Endothelial cell of umbilical vein (primary cell): ENCODE measurements around the gene IPO11. TPM values are rescaled to one million over a fixed set of nuclear protein-coding genes. Genes with fewer than 3 reads are reported as not detected.

Experiments used
- BruUV-seq: library from RNA; stranded (reverse); fragments of 400-500 nt; replicated peaks from 2 replicates; lab custom pipeline; 2021; lab: Mats Ljungman, UMichigan
- CTCF ChIA-PET: fragments of 300-600, 350-600 bp; sonication (Branson Sonifier 250); formaldehyde crosslinking; loops from one replicate; lab custom pipeline; 2021; ENCODE audit warnings: antibody characterized with exemption, inconsistent platforms; lab: Charles Lee
- POLR2A ChIA-PET: fragments of 300-600, 350-600 bp; sonication (Branson Sonifier 250); formaldehyde crosslinking; loops from one replicate; lab custom pipeline; 2021; ENCODE audit warnings: antibody characterized with exemption, inconsistent platforms; lab: Charles Lee
- DNase-seq: peaks from one replicate; pipeline ENCODE4 v3.0.0-alpha.2; 2011; ENCODE audit warnings: low read depth, low spot score
- FAIRE-seq: peaks from 2 replicates; lab custom pipeline; 2011; peaks lifted over from hg19 to GRCh38; lab: Jason Lieb, UNC
- H2AFZ ChIP-seq: 2 replicates; pipeline ENCODE4 v1.6.0; 2012; ENCODE audit warnings: low read depth, low read length, control low read depth, inconsistent platforms
- H3K27ac ChIP-seq: 2 replicates; pipeline ENCODE4 v1.5.1; 2011; ENCODE audit warnings: low read depth, mild to moderate bottlenecking, control low read depth, low read length, moderate library complexity; ENCODE audit not compliant: insufficient read depth
- H3K27me3 ChIP-seq, 2 experiments: 2 replicates each; pipeline versions ENCODE4 v1.6.0 to v1.6.1; 2011; ENCODE audit warnings: low read length in 2 of 2, mixed read lengths in 1 of 2; ENCODE audit not compliant: control insufficient read depth in 2 of 2, insufficient read depth in 2 of 2
- H3K36me3 ChIP-seq, 2 experiments: 2 replicates in 1 of 2; 3 replicates in 1 of 2; pipeline ENCODE4 v1.5.1; 2011; ENCODE audit warnings: low read length in 2 of 2, mild to moderate bottlenecking in 1 of 2, moderate library complexity in 1 of 2; ENCODE audit not compliant: control insufficient read depth in 2 of 2, insufficient read depth in 2 of 2; ENCODE audit errors: extremely low read depth in 1 of 2
- H3K4me1 ChIP-seq: 3 replicates; pipeline ENCODE4 v1.5.1; 2011; ENCODE audit warnings: mild to moderate bottlenecking, low read length; ENCODE audit not compliant: control insufficient read depth, insufficient read depth; ENCODE audit errors: extremely low read depth
- H3K4me2 ChIP-seq: 2 replicates; pipeline ENCODE4 v1.6.1; 2011; ENCODE audit warnings: low read length, control low read depth, mixed read lengths; ENCODE audit not compliant: insufficient read depth
- H3K4me3 ChIP-seq, 3 experiments: fragments of 200-600 bp in 1 of 3; sonication (generic), shearing (Covaris generic) in 1 of 3; replicated peaks in 1 of 3; 2 replicates each; pipeline ENCODE4 v1.5.1; 2011 to 2016; ENCODE audit warnings: control low read depth in 3 of 3, low read length in 3 of 3, mild to moderate bottlenecking in 2 of 3, inconsistent platforms in 1 of 3, low read depth in 1 of 3, moderate library complexity in 1 of 3; ENCODE audit not compliant: insufficient read depth in 1 of 3
- H3K79me2 ChIP-seq: 2 replicates; pipeline ENCODE4 v1.6.0; 2012; ENCODE audit warnings: low read length, inconsistent platforms; ENCODE audit not compliant: control insufficient read depth, insufficient read depth
- H3K9ac ChIP-seq: replicated peaks from 2 replicates; pipeline ENCODE3; 2011; ENCODE audit warnings: low read length, control low read depth; ENCODE audit not compliant: insufficient read depth; ENCODE audit errors: extremely low read depth
- H3K9me1 ChIP-seq: replicated peaks from 3 replicates; pipeline ENCODE4 v1.6.0; 2011; ENCODE audit warnings: mild to moderate bottlenecking, low read length; ENCODE audit not compliant: control insufficient read depth, insufficient read depth; ENCODE audit errors: extremely low read depth
- H3K9me3 ChIP-seq: replicated peaks from 2 replicates; pipeline ENCODE4 v1.5.1; 2012; ENCODE audit warnings: low read length, inconsistent platforms; ENCODE audit not compliant: control insufficient read depth, insufficient read depth
- H4K20me1 ChIP-seq: replicated peaks from 2 replicates; pipeline ENCODE3; 2011; ENCODE audit warnings: mild to moderate bottlenecking, low read length; ENCODE audit not compliant: control insufficient read depth, insufficient read depth; ENCODE audit errors: extremely low read depth
- EZH2 ChIP-seq: IDR thresholded peaks from 2 replicates; pipeline ENCODE4 v1.6.1; 2012; ENCODE audit warnings: borderline replicate concordance, low read depth, mild to moderate bottlenecking, moderate library complexity, low read length, inconsistent platforms; ENCODE audit not compliant: severe bottlenecking
- FOS ChIP-seq: IDR thresholded peaks from 2 replicates; pipeline ENCODE4 v1.6.1; 2011; ENCODE audit warnings: mild to moderate bottlenecking, low read length, moderate library complexity, borderline replicate concordance; ENCODE audit not compliant: insufficient read depth
- GATA2 ChIP-seq: IDR thresholded peaks from 2 replicates; pipeline ENCODE4 v1.7.0; 2011; ENCODE audit warnings: low read depth, mild to moderate bottlenecking, moderate library complexity, mixed read lengths, low read length; ENCODE audit not compliant: insufficient read length, insufficient read depth
- JUN ChIP-seq: IDR thresholded peaks from 2 replicates; pipeline ENCODE4 v1.6.1; 2011; ENCODE audit warnings: borderline replicate concordance, low read depth; ENCODE audit not compliant: insufficient read length, insufficient read depth
- MYC ChIP-seq: IDR thresholded peaks from one replicate; pipeline ENCODE4 v1.6.1; 2011; ENCODE audit warnings: mild to moderate bottlenecking, low read depth, low read length
- POLR2A ChIP-seq: IDR thresholded peaks from 2 replicates; pipeline ENCODE4 v1.6.1; 2012; ENCODE audit warnings: low read depth, mild to moderate bottlenecking, control low read depth, low read length
- POLR2AphosphoS5 ChIP-seq: IDR thresholded peaks from 2 replicates; pipeline ENCODE4 v1.6.1; 2012; ENCODE audit warnings: low read depth, mild to moderate bottlenecking, control low read depth, low read length, moderate library complexity; ENCODE audit not compliant: insufficient read depth
- dilution Hi-C: fragments of 300-500 bp; cut with MboI; formaldehyde crosslinking; loops from one replicate; pipeline ENCODE4 v1.15.0; 2019; ENCODE audit warnings: low sequenced_read_pairs; ENCODE audit not compliant: extremely low pct_ligation_motif_present
- intact Hi-C: fragments of 100-400 bp; cut with micrococcal nuclease; formaldehyde crosslinking; loops from one replicate; pipeline ENCODE4 v1.10.0; 2022
- polyA plus RNA-seq, 4 experiments: library from polyadenylated mRNA; depleted of rRNA in 3 of 4; stranded (reverse) in 3 of 4; unstranded in 1 of 4; fragments of >200 nt; gene quantifications; 2 replicates each; pipeline versions ENCODE4 v1.2.1 to v1.2.3, GENCODE V29; 2011 to 2012; ENCODE audit warnings: missing spikeins in 1 of 4
- total RNA-seq: library from RNA; stranded (reverse); gene quantifications from 2 replicates; pipeline ENCODE4 v1.2.3, GENCODE V29; 2021
- TF ChIP-seq, protein P1 (sequence below), 2 donors: IDR thresholded peaks; 1 replicate in 1 of 2; 2 replicates in 1 of 2; pipeline ENCODE4 v1.5.1; 2011; ENCODE audit warnings: low read length in 2 of 2, mild to moderate bottlenecking in 2 of 2, moderate library complexity in 2 of 2, control low read depth in 1 of 2, inconsistent platforms in 1 of 2, low read depth in 1 of 2; ENCODE audit not compliant: insufficient read depth in 1 of 2; ENCODE audit errors: extremely low read depth in 1 of 2
- TF ChIP-seq, protein P2 (sequence below): IDR thresholded peaks from 2 replicates; pipeline ENCODE4 v1.6.1; 2011; ENCODE audit not compliant: insufficient read depth, insufficient read length

IPO11 gene
- total and polyA plus RNA-seq, 2 donors (not counting 3 experiments of a cell fraction or from before 2014, with no cell fraction given), result 38.5 to 80.9 TPM

DNA sequence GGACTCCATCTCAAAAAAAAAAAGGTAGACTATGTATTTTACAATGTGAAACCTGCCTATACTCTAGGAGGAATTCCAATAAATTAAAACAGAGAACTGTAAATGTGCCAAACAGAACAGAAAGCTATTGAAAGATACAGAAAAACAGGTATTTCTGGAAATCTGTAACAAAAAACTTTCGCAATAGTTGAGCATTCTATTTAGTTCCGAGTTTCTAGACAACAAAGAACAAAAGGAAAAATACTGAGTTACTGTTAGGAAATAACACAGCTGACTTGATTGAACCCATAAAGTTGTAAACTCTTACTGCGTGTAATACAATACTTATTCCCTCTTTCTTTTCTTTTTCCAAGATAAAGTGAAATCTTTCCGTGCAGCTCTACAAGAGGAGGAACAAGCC lies 27.4 kb upstream of the IPO11 start:
- intact Hi-C loops, result no loop called here
- Histone ChIP-seq H3K9ac (no peak overlapping the region), H3K9me3 (no peaks in the 10 kb centered on the region), H3K9me1 (no peaks in the 10 kb centered on the region), H3K27ac (no peak overlapping the region), H4K20me1 (no peaks in the 10 kb centered on the region), H2AFZ (no peak overlapping the region), H3K4me2 (no peak overlapping the region), H3K79me2 (no peaks in the 10 kb centered on the region), H3K4me3 (no peak overlapping the region), H3K4me1 (no peaks in the 10 kb centered on the region), H3K27me3 (no peaks in the 10 kb centered on the region), H3K36me3 (peaks cover 14 to 36% of the 10 kb centered on the region in 2 experiments)
- CTCF ChIA-PET, result interaction anchor here (1.6 kb wide), 1 partner anchor 83 kb away, joined by 3 read pairs; no protein-coding TSS in a partner anchor
- dilution Hi-C loops, result no loop called here
- POLR2A ChIA-PET, result no interaction called here
- BruUV-seq, result no TSS peak
- no peak for FAIRE-seq
- no peak for DNase-seq
- no peak for TF ChIP-seq JUN
- TF ChIP-seq, protein P1, sequence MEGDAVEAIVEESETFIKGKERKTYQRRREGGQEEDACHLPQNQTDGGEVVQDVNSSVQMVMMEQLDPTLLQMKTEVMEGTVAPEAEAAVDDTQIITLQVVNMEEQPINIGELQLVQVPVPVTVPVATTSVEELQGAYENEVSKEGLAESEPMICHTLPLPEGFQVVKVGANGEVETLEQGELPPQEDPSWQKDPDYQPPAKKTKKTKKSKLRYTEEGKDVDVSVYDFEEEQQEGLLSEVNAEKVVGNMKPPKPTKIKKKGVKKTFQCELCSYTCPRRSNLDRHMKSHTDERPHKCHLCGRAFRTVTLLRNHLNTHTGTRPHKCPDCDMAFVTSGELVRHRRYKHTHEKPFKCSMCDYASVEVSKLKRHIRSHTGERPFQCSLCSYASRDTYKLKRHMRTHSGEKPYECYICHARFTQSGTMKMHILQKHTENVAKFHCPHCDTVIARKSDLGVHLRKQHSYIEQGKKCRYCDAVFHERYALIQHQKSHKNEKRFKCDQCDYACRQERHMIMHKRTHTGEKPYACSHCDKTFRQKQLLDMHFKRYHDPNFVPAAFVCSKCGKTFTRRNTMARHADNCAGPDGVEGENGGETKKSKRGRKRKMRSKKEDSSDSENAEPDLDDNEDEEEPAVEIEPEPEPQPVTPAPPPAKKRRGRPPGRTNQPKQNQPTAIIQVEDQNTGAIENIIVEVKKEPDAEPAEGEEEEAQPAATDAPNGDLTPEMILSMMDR (IDR thresholded peaks at IDR 0.05; ENCODE audit: extremely low read depth in 1 of 2, insufficient read depth in 1 of 2, low read depth in 1 of 2, low read length in 2 of 2), result no peak
- no peak for TF ChIP-seq MYC
- TF ChIP-seq POLR2A, result no peak
- TF ChIP-seq, protein P2, sequence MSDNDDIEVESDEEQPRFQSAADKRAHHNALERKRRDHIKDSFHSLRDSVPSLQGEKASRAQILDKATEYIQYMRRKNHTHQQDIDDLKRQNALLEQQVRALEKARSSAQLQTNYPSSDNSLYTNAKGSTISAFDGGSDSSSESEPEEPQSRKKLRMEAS, result no peak
- TF ChIP-seq FOS, result no peak
- no peak for TF ChIP-seq GATA2
- no peak for TF ChIP-seq POLR2AphosphoS5
- TF ChIP-seq EZH2, result no peak
